ENCODE results near the gene MAPK4.
"Not testable (repeated sequence)": the region's sequence is repeated elsewhere in the genome, so short reads cannot be mapped to it uniquely, and the experiment has no call there.

MAPK4 gene

DNA sequence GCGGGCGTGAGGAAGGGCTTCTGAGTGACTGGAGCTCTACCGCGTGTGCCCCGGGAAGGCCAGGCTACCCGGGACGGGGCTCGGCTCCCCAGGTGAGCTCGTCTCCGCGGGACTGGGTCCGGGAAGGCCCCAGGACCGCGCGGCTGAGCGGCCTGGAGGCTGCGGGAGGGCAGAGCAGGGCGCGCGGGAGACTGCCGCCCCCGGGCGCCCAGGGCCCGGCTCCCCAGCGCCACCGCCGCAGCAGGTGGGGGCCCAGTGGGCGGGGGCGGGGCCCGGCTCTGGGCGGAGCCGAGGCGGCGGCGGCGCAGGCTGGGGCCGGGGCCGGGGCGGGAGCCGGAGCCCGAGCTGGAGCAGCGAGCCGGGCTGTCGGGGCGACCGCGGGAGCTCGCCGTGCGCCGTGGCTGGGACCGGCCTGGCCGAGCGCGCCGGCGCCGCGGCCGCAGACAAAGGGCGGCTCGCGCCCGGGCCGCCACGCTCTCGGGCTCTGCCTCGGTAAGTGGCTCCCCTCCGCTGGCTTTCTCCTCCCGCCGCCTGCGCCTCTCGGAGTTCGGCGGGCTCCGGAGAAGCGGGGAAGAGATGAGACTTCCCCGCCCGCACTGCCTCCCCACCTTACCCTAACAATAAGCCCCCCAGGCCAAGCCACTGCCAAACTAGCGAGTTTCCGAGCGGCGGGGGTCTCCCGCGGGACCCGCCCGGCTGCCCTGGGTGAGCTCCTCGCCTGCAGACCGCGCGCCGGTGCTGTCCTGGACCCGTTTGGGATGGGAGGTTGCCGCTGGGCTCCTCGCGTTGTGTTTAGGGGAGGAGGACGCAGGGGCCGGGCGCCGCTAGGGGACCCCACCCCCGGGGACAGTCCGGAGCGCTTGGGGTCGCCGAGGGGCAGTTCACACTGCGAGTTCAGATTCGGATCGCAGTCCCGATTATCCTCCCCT is at the start of gene MAPK4:
TSS of gene MAPK4 (plus strand) at position 336 of the 929 bp plus-strand sequence. CDS start 103,872 bp downstream, outside the sequence.
- DNase-seq (ENCODE audit: low read depth), result no peak

DNA sequence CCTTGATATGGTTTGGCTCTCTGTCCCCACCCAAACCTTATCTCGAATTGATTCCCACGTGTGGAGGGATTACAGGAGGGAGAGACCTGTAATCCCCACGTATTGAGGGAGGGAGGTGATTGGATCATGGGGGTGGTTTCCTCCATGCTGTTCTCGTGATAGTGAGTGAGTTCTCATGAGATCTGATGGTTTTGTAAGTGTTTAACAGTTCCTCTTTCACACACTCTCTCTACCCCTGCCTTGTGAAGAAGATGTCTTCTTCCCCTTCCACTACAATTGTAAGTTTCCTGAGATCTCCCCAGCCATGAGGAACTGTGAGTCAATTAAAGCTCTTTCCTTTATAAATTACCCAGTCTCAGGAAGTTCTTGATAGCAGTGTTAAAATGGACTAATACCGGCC is 42.6 kb upstream of the MAPK4 start:
- not testable (repeated sequence) for DNase-seq (ENCODE audit: low read depth)

DNA sequence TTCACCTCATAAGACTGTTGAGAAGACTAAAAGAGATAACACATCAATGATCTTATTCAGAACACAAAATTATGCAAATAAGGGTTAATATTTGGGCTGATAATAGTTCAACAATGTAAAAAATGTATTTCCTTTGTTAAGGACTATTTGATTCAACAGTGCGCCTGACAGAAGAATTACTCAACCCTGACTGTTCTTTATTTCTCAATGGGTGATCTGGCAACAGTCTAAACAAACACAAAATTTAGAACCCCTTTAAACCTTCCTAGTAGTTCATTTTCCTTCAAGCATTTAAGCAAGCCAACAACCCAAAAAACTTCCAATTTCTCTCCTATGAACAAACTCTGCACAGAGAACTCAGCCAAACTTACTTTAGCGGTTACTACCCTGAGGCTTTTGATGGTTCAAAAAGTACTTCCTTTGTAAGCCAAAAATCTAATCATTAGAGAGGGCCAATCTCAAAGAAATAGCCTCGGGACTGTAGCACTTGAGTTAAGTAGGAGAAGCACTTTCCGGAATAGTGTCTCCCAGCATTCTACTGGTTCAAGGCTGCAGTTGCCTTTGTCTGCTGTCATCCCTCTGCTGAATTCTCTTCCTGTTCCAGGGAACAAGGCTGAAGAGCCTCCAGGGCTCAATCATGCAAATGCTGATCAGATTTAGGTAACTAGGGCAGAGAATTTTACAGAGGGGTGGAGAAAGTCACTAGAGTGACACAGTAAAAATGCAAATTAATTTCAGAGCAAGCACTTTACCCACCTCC is 40.9 kb upstream of the MAPK4 start:
- no peak for DNase-seq (ENCODE audit: low read depth)

DNA sequence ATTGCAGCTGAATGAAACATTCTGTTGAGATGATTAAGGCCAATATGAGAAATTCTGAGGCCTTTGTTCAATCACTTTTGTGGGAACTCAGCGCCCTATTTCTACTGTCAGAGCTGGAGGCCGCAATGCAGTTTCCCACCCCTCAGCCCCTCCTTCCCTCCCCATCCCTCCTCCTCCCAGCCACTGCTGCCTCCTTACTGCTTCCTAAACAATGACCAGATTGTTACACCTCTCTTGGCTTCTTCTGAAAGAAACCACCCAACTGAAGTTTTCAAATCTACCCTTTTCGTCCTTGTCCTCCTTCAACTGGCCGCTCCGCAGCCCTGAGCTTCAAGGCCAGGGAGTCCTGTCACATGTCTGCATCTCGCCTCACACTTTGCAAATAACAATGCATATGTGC is 36.7 kb upstream of the MAPK4 start:
- no peak for DNase-seq (ENCODE audit: low read depth)

DNA sequence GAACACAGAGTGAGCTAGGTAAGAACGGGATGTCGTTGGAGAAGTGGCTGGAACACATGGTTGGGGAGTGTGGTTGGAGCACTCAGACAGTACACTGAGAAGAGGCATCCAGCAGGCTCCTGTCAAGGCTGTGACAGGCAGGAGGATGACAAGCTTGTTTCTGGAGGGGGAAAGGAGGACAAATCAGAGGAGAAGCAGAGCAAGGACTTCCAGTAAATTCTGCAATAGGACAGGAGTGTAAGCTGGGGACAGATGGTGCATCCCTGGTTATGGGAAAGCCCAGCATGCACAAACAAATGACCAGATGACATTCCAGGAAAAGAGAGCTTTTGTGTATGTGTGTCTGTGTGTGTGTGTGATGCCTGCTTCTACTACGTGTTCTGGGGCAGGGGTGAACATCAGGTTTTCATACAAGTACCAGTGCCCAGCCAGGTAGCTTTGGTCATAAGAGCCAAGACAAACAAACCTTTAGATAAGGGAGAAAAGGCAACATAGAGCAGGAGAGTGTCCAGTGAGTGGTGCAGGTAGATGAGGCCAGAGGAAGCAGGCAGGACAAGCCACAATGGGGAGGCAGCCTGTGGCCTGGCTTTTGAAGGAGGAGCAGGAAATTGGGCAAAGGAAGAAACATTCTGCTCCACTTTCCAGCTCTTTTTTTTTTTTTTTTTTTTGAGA is 32.1 kb upstream of the MAPK4 start:
- no peak for DNase-seq (ENCODE audit: low read depth)

DNA sequence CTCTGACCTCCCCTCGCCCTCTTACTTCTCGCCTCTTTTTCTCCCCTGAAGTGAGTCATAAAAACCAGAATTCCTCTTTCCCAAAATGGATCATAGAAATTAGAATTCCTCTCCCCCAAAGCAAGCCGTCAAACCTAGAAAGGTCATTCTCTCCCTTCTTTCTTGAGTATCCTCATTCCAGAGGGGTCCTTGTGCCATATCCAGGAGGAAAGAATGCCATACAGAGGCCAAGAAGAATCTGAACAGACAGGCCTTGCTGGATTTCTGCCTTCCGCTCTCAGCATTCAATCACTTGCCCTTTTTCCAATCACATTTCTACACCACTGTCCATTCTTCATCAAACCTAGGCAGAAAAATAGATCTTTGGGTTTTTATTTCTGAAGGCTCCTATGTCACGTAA is 31.1 kb upstream of the MAPK4 start:
- no peak for DNase-seq (ENCODE audit: low read depth)

DNA sequence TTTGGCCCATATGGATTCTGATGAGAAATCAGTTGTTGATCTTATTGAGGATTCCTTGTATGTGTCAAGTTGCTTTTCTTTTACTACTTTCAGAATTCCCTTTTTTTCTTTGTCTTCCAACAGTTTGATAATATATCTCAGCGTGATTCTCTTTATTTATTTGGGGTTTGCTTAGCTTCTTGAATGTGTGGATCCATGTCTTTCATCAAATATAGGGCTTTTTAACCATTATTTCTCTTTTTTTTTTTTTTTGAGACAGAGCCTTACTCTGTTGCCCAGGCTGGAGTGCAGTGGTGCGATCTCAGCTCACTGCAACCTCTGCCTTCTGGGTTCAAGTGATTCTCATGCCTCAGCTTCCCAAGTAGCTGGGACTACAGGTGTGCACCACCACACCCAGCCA is 26.1 kb upstream of the MAPK4 start:
- not testable (repeated sequence) for DNase-seq (ENCODE audit: low read depth)

DNA sequence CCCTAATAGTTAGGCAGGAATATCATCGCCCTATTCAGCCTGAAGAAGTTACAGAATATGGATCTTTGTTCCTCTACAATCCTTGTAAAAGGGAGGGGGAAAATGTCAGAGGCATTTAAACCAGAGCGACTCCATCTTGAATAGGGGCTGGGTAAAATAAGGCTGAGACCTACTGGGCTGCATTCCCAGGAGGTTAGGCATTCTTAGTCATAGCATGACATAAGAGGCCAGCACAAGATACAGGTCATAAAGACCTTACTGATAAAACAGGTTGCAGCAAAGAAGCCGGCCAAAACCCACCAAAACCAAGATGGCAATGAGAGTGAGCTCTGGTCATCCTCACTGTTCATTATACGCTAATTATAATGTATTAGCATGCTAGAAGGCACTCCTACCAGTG is 15.4 kb upstream of the MAPK4 start:
- DNase-seq (ENCODE audit: low read depth), result not testable (repeated sequence)

DNA sequence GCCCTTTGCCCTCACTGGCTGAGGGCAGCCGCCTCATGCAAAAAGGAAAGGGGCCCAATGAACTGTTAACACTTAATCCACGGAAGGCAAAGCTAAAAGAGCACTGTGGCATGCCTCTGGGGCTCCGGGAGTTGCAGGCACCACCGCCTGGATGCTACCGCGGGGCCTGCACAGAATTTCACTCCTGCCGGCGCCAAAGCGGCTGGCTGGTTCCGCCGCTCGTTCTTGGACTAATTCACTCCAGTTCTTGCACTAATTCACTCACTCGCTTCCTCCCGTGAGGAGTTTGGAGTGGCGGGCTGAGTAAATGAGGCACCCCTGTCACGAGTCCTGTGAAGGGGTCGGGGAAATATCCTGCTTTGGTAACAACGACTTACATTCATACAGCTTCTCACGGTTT is 14.0 kb upstream of the MAPK4 start:
- no peak for DNase-seq (ENCODE audit: low read depth)

DNA sequence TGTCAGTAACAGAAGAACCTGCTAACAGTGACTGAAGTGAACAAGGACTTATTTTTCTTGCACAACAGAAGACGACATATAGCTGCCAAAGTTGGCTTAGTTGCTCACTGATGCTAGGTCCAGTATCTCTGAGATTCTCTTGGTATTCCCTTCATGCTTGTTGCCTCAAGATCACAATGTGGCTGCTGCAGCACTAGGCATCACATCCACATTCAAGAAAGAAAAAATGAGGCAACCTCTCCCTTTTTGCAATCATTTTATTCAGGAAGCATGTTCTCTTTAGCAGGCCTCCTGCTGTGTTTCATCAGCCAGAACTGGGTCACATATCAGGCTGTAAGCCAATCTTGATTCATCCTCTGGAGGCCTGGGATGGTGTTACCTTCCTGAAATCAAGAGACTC is 11.7 kb upstream of the MAPK4 start:
- no peak for DNase-seq (ENCODE audit: low read depth)

DNA sequence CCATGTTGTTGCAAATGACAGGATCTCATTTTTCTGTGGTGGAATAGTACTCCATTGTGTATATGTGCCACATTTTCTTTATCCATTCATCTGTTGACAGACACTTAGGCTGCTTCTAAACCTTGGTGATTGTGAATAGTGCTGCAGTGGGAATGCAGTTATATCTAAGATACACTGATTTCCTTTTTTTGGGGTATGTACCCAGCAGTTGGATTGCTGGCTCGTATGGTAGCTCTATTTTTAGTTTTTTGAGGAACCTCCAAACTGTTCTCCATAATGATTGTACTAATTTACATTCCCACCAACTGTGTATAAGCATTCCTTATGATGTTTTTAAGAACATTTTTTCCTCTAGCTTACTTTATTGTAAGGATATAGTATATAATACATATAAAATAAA is 8.2 kb upstream of the MAPK4 start:
- DNase-seq (ENCODE audit: low read depth), result not testable (repeated sequence)

DNA sequence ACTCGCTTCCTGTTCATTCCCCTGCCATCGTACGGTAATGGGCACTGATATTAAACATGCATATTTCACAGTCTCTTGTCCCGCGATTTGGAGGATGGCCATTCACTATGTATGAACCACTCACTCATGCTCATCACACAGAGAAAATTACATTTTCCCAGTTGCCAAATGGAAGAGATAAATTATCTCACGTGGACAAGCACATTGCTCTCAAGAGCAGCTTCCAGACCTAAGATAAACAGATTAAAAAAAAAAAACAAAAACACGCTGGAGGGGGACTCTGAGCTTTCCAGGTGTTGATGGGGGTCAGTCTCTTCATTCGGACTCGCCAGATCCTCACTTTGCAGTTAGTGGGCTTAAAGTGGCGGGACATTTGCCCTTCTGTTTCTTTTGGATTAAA is 1.7 kb upstream of the MAPK4 start:
- no peak for DNase-seq (ENCODE audit: low read depth)

DNA sequence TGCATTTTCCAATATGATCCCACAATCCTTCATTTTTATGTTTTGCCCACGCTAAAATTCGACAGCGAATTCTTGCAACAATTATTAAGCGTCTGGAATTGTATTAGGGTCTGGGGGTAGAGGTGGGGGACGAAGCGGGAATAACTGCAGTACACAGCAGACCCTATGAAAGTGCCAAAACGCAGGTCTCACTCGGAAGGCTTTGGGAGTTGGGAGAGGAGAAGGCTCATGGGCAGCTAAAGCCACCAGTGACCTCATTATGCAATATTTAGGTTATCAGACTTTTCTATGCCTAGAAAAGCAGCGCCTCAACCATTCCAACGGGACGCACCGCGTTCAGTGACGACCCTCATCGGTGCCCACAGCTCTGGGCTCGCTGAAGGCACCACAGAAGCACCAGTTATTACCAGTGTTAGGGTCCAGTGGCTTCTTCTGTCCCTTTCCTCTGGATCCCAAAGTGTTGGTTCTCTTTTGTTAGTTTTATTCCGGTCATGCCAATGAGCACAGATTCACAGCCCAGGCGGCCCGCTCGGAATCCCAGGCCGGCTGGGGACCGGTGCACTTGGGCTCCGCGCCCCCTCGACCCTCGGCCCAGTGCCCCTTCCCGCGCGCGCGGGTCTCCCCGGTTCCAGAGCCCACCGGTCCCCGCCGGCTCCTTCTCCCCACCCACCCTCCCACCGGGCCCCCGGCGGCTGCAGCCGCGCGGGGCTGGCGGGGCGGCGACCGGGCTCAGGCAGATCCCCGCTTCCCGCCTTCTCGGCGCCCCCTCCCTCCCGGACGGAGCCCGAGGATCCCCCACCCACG is 737 bp upstream of the MAPK4 start:
- no peak for DNase-seq (ENCODE audit: low read depth)

DNA sequence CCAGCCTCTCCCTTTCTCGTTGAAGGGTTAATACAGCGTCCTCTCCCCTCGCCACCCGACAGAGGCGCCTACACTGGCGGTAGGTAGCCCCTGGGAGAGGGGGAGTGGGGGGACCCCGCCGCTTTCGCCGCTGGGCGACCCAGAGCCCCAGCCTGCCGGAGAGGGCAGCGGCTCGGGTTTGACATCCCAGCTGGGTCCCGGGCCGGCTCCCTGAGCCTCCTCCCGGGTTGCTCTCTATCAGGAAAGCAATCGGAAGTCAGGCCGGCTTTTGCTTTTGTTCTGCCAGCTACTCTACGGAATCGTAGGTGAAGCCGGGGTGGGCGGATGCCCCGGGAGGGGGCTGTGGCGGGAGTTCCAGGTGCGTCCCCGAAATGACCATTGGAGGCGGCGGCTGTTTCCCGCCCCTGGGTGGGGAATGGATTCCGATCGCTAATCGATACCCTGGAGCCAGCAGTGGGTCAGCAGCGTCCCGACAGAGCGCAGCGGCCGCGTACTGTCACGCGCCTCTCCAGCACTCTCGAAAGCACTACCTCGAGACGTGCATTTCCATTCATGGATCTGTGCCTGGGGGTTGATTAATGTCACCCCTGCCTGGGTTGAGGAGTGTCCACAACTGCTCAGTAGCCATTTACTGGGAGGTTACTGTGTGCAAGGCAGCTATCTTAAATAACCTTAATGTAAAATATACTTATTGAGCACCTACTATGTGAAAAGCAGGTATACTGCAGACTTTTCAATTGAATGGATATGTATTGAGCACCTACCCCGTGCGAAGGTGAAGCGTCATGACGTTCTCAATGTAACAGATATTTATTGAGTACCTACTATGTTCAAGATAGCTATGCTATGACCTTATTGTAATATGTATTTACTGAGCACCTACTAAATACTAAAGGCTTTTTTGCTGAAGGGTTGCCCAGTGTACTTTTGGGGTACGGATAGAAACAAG is 1.1 kb downstream of the MAPK4 start:
- DNase-seq (ENCODE audit: low read depth), result no peak

DNA sequence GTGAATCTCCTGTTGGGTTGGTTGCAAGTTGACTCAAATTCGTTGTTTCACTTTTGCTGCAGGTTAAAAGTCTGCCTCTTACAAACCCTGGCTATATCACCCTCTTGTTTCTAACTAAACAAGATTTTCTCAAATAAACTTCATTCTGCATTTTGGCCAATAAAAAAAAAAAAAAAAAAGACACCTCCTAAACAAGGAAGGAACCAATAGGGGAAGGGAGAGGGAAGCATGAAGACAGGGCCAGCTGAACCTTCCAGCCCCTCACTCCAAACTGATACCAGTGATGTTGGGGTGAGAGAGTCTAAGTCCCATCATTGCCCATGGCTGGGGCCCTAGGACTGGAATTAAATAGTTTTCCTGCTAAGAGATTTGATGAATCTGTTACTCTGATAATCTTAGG is 2.4 kb downstream of the MAPK4 start:
- DNase-seq (ENCODE audit: low read depth), result not testable (repeated sequence)

DNA sequence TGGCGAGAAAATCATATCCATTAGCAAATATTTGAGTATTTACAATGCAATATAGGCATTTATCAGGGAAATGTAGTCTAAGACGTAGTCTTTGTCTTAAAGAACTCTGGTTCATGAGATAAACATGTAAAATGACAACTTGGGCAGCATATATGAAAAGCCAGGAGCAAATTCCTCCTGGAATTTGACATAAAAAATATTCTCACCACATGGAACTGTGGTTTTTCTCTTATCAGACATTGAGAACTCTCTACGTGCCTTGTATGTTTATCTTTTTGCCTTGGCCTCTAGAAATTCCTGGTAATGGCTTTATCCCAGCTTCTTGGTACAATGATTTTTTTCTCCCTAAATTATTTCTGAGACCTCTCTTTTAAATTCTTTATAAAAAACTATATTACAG is 2.8 kb downstream of the MAPK4 start:
- no peak for DNase-seq (ENCODE audit: low read depth)

DNA sequence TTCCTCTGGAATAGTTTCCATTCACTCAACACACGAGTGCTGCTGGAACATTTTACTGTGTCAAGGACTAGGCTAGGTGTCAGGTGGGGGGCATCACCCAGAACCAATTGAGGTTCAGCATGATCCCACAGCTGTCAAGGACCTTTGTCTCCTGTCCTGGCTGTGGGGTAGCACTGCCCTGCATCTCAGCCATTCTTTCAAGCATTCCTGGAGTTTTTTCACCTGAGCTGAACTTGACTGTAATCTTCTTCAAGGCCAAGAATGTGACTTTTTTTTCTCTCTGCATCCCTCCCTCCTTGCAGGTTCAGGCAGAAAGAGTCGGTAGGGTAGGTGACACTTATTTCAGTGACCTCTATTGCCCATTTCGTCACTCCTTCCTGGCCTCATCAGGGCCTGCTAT is 3.5 kb downstream of the MAPK4 start:
- no peak for DNase-seq (ENCODE audit: low read depth)

DNA sequence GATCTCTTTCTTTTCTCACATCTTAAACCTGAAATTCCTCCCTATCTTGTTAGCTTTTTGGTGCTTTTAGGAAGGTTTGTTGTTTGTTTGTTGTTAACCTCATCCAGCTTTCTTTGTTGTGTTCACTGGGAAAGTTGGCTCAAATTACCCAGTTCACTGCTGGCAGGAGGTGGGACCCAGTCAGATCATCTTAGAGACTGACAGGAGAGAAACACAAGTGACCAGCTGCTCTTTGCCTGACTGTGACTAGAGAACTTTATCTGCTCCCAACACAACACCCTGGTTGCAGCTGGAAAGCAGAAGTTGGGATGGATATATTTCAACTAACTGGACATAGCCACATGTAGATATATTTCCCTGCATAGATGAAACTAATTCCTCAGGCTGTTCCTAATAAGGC is 10.0 kb downstream of the MAPK4 start:
- no peak for DNase-seq (ENCODE audit: low read depth)

DNA sequence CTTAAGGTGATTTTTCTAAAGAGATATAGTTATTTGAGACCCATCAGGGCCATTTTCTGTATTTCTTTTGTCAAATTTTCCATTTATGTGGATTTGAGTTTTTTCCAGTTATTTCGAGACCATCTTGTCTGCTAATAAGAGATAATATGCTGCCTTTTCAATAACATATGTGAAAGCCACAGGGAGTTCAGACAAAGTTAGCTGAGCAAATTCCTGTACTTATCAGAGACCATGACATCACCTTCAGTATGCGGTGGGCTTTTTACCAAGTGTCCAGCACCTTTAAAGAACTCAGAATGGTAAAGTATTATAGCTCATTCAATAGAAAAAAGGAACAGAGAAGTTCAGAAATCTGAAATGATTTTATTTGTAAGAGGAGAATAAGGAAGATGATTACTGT is 11.7 kb downstream of the MAPK4 start:
- no peak for DNase-seq (ENCODE audit: low read depth)

DNA sequence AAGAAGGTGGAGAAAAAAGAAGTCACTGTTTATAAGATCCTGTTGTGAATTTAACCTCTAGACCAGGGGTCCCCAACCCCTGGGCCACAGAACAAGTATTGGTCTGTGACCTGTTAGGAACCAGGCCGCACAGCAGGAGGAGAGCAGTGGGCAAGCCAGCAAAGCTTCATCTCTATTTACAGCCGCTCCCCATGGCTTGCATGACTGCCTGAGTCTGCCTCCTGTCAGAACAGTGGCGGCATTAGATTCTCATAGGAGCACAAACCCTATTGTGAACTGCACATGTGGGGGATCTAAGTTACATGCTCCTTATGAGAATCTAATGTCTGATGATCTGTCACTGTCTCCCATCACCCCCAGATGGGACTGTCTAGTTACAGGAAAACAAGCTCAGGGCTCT is 13.3 kb downstream of the MAPK4 start:
- DNase-seq (ENCODE audit: low read depth), result not testable (repeated sequence)

DNA sequence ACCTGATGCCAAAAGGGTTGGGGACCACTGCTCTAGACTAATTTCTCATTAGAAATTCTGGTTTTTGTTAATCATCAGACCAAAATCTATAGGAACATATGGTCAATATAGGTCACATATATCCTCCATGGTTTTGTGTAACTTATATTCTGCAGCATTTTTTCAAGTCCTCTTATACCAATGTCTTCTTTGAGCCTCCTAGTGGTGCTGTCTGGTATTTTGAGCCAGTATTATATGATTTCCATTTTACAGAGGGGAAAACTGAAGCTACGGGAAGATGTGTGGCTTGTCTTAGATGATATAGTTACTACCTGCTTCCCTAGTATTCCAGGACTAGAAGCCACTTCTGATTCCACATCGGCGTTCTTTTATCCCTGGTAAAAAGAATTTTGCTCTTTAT is 13.8 kb downstream of the MAPK4 start:
- no peak for DNase-seq (ENCODE audit: low read depth)
